Nephron (organoid): ENCODE measurements around the gene CNTN3.

Experiments
- H3K27ac Mint-ChIP-seq, 3 experiments: 2 replicates each; pipeline ENCODE4 v1.8.0; 2020; ENCODE audit warnings: mixed read lengths in 3 of 3, mild to moderate bottlenecking in 2 of 3, moderate library complexity in 1 of 3
- H3K27me3 Mint-ChIP-seq: 2 replicates; pipeline ENCODE4 v1.8.0; 2021; ENCODE audit warnings: low read depth, mild to moderate bottlenecking, moderate library complexity, mixed read lengths
- H3K36me3 Mint-ChIP-seq: 2 replicates; pipeline ENCODE4 v1.8.0; 2020; ENCODE audit warnings: low read depth, mixed read lengths
- H3K4me1 Mint-ChIP-seq: 2 replicates; pipeline ENCODE4 v1.8.0; 2020; ENCODE audit warnings: mixed read lengths
- H3K4me3 Mint-ChIP-seq, 3 experiments: 2 replicates each; pipeline ENCODE4 v1.8.0; 2020; ENCODE audit warnings: mild to moderate bottlenecking in 3 of 3, mixed read lengths in 3 of 3, moderate library complexity in 2 of 3
- H3K9me3 Mint-ChIP-seq: 2 replicates; pipeline ENCODE4 v1.8.0; 2020; ENCODE audit warnings: mixed read lengths
- CTCF ChIP-seq, 3 experiments: fragments of 200-600 bp; sonication (generic); IDR thresholded peaks; one replicate each; pipeline ENCODE4 v1.5.0; 2021; ENCODE audit warnings: antibody characterized with exemption in 3 of 3; ENCODE audit not compliant: unreplicated experiment in 3 of 3

CNTN3 gene

GRCh38 chr3:74633021-74633420 is 18.6 kb upstream of the CNTN3 start:
- H3K4me1 Mint-ChIP-seq, result no peaks in the 10 kb centered on the region
- H3K9me3 Mint-ChIP-seq, result no peaks in the 10 kb centered on the region
- H3K36me3 Mint-ChIP-seq, result no peaks in the 10 kb centered on the region
- H3K4me3 Mint-ChIP-seq, result no peak overlapping the region
- TF ChIP-seq CTCF (IDR thresholded peaks at IDR 0.05; ENCODE audit: unreplicated experiment in 3 of 3), result no peak
- H3K27ac Mint-ChIP-seq, result no peak overlapping the region
- H3K27me3 Mint-ChIP-seq, result peaks cover 16% of the 10 kb centered on the region

GRCh38 chr3:74631351-74632140 is 17.1 kb upstream of the CNTN3 start:
- H3K9me3 Mint-ChIP-seq, result no peaks in the 10 kb centered on the region
- TF ChIP-seq CTCF (IDR thresholded peaks at IDR 0.05; ENCODE audit: unreplicated experiment in 3 of 3), result no peak
- peaks cover 16% of the 10 kb centered on the region for H3K27me3 Mint-ChIP-seq
- no peaks in the 10 kb centered on the region for H3K4me1 Mint-ChIP-seq
- H3K27ac Mint-ChIP-seq, result no peak overlapping the region
- H3K4me3 Mint-ChIP-seq, result no peak overlapping the region
- no peaks in the 10 kb centered on the region for H3K36me3 Mint-ChIP-seq

GRCh38 chr3:74630602-74631001 is 16.1 kb upstream of the CNTN3 start:
- Mint-ChIP-seq H3K4me1 (no peaks in the 10 kb centered on the region), H3K27ac (no peak overlapping the region), H3K9me3 (no peaks in the 10 kb centered on the region), H3K27me3 (peaks cover 11% of the 10 kb centered on the region), H3K36me3 (no peaks in the 10 kb centered on the region), H3K4me3 (no peak overlapping the region)
- TF ChIP-seq CTCF (IDR thresholded peaks at IDR 0.05; ENCODE audit: unreplicated experiment in 3 of 3), result peak; percentile 35 to 51 (median 45)

GRCh38 chr3:74626011-74626410 is 11.6 kb upstream of the CNTN3 start:
- peaks cover 7% of the 10 kb centered on the region for H3K27me3 Mint-ChIP-seq
- H3K27ac Mint-ChIP-seq, result no peak overlapping the region

GRCh38 chr3:74624301-74624700 is 9.8 kb upstream of the CNTN3 start:
- H3K9me3 Mint-ChIP-seq, result no peaks in the 10 kb centered on the region
- H3K27ac Mint-ChIP-seq, result no peak overlapping the region

More at GRCh38 chr3:74626011-74626410, 11.6 kb upstream of the CNTN3 start:
- Mint-ChIP-seq H3K36me3 (no peaks in the 10 kb centered on the region), H3K4me3 (no peak overlapping the region), H3K4me1 (no peaks in the 10 kb centered on the region), H3K9me3 (no peaks in the 10 kb centered on the region)
- no peak for TF ChIP-seq CTCF (IDR thresholded peaks at IDR 0.05; ENCODE audit: unreplicated experiment in 3 of 3)

More at GRCh38 chr3:74624301-74624700, 9.8 kb upstream of the CNTN3 start:
- Mint-ChIP-seq H3K36me3 (no peaks in the 10 kb centered on the region), H3K4me3 (no peak overlapping the region), H3K27me3 (peaks cover 7% of the 10 kb centered on the region), H3K4me1 (no peaks in the 10 kb centered on the region)
- no peak for TF ChIP-seq CTCF (IDR thresholded peaks at IDR 0.05; ENCODE audit: unreplicated experiment in 3 of 3)
